D721Med (cell line): Measurements from ENCODE around the gene TBC1D20.

Experiments
- DNase-seq: peaks from one replicate; pipeline ENCODE4 v3.0.0; 2011; ENCODE audit warnings: low spot score; ENCODE audit not compliant: insufficient read length
- FAIRE-seq: peaks from 2 replicates; lab custom pipeline; 2011; peaks lifted over from hg19 to GRCh38; lab: Jason Lieb, UNC
- CTCF ChIP-seq: IDR thresholded peaks from 2 replicates; pipeline ENCODE4 v1.5.1; 2012; ENCODE audit warnings: mild to moderate bottlenecking, control low read depth; ENCODE audit not compliant: insufficient read depth; ENCODE audit errors: missing control alignments

Gene TBC1D20

GRCh38 chr20:434661-435419 lies 27.5 kb downstream of the TBC1D20 start:
- FAIRE-seq: no peak
- TF ChIP-seq CTCF: no peak
- DNase-seq: no peak

- DNase-seq (no peak), FAIRE-seq (no peak)
- TF ChIP-seq CTCF: no peak
Measured at GRCh38 chr20:434221-434620, 28.1 kb downstream of the TBC1D20 start.

GRCh38 chr20:433300-433975 lies 28.9 kb downstream of the TBC1D20 start:
- no peak for TF ChIP-seq CTCF
- DNase-seq (no peak), FAIRE-seq (no peak)

GRCh38 chr20:432677-433299 lies 29.5 kb downstream of the TBC1D20 start:
- no peak for TF ChIP-seq CTCF
- FAIRE-seq (no peak), DNase-seq (no peak)

GRCh38 chr20:432208-432607 lies 30.1 kb downstream of the TBC1D20 start:
- FAIRE-seq (no peak), DNase-seq (no peak)
- TF ChIP-seq CTCF: no peak

- DNase-seq (peak; percentile 44), FAIRE-seq (no peak)
- TF ChIP-seq CTCF: peak; percentile 94
Measured at GRCh38 chr20:431012-431904, 31.1 kb downstream of the TBC1D20 start.
